Activated CD4-positive, alpha-beta T cell treated with anti-CD3 and anti-CD28 coated beads, Interleukin-2, Interleukin-6, amounts not matched to agents 100 ng/mL and 50 ng/mL, durations not matched to agents 16 hours and 8 hours (primary cell): ENCODE measurements around the gene PDLIM1.

Source experiments
- DNase-seq: peaks from one replicate; pipeline ENCODE4 v3.0.0-alpha.2; 2020

PDLIM1 gene

GRCh38 chr10:95287281-95287680 is 3.5 kb downstream of the PDLIM1 start:
- no peak for DNase-seq

DNA sequence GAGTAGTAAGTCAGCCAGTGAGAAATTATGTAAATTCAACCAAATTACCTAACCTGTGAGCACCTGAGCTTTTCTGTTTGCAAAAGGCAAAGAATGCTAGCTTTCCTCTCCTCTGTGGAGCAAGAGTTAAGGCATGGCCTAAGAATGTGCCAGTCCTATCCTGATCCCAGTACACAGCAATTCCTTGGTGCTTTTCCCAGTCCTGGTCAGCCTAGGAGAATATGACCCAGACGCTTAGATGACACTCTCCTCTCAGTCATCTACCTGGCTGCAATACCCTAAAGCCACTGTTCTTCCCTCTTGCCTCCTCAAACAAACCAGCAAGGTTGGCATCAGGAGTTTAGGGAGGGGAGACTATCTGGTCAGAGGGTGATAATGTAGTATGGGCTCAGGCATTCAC is 4.1 kb downstream of the PDLIM1 start:
- no peak for DNase-seq

DNA sequence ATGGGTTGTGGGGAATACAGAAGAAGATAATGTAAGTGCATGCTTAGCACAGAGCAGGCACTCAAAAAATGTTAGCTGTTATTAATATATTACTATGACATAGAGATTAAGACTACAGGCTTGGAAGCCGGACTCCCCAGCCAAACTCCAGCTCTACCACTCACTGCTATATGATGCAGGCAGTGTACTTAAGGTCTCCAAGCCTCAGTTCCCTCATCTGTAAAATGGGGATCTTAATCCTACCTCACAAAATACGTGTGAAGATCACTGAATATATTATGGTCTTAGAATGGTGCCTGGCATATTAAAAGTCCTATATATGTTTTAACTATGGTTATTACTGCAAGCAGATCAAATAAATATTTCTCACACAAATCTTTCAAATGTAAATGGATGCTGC is 5.2 kb downstream of the PDLIM1 start:
- DNase-seq = no peak

GRCh38 chr10:95284807-95285206 is 6.0 kb downstream of the PDLIM1 start:
- no peak for DNase-seq

DNA sequence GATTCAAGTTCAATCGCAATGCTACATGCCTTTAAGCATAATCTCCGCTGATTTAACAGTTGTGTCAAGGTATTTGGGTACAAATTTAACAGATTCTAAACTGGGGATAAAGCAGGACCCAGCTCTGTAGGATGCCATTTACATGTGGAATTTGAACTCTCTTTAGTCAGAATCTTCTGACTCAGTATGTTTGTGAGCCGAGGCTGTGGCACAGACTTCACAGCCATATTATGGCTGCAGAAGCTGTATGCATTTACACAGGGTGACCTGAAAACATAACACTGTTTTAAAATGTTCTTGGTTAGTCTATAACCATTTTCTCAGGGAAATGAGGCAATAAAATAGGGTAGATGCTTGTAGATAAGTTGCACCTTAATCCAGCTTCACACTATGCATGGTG is 8.7 kb downstream of the PDLIM1 start:
- DNase-seq = no peak

GRCh38 chr10:95281206-95281605 is 9.6 kb downstream of the PDLIM1 start:
- no peak for DNase-seq

DNA sequence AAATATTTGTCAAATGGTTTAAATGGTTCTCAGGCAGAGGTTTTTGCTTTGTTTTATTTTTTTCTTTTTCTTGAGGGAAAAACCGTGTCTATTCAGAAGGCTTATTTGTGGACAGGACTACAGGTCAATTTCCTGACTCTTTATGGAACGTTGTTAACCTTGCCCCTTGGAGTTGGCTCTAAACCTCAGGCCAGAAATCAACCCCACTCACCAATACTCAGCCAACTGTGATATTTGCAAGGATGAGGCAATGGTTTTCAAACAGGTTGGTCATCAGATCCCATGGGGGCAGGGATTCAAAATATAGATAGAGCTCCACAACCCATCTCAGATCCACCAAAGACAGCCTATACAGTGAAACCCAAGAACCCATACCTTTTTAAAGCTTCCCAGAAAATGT is 10.2 kb downstream of the PDLIM1 start:
- no peak for DNase-seq

GRCh38 chr10:95279042-95279820 is 11.6 kb downstream of the PDLIM1 start:
- DNase-seq = no peak

GRCh38 chr10:95278061-95278988 is 12.5 kb downstream of the PDLIM1 start:
- no peak for DNase-seq

DNA sequence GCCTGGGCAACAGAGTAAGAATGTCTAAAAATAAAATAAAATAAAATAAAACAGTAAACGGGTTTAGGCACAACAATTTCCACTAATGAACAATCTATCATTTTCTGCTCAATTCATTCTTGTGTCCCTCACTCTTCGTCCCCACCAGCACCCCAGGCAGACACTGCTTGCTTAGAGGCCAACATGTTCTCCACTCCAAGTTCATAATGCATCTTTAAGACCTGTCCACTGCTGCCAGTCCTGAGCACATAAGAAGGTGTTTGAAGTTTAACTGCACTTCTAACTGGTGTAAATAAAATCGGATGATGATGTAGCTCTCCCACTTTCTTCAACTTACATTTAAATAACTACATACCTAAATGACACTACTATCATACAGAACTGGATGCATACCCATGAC is 13.2 kb downstream of the PDLIM1 start:
- DNase-seq = no peak

DNA sequence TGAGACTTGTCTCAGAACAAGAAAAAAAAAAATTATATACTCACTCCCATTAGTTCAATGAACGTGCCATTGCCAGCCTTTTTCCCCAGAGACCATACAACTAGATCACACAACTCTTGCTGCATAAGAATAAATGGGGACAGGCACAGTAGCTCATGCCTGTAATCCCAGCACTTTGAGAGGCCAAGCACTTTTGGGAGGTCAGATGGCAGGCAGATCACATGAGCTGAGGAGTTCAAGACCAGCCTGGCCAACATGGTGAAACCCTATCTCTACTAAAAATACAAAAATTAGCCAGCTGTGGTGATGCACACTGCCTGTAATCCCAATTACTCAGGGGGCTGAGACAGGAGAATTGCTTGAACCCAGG is 13.6 kb downstream of the PDLIM1 start:
- no peak for DNase-seq

GRCh38 chr10:95276367-95277200 is 14.2 kb downstream of the PDLIM1 start:
- no peak for DNase-seq

GRCh38 chr10:95275726-95276366 is 15.0 kb downstream of the PDLIM1 start:
- DNase-seq = no peak

GRCh38 chr10:95273393-95274312 is 17.1 kb downstream of the PDLIM1 start:
- DNase-seq = no peak

DNA sequence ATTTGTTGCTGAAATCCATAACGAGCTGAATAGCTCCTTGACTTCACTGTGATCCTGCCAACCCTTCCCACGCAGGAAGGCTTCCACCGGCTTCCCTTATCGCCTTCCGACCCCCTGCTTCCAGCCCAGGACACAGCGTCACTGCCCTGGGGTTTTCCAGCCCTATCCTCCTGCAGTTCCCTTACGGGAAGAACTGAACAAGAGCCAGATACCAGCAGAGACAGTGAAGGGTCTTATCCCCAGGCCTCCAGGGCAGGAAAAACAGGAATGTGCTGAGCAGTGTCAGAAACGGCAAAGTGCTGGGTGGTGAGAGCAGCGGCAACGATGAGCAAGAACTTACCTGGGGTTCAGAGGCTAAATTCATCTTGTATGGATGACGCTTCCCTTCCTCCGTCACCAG is 22.4 kb downstream of the PDLIM1 start:
- no peak for DNase-seq

- DNase-seq = no peak
Observed at GRCh38 chr10:95267251-95267650, 23.6 kb downstream of the PDLIM1 start.

DNA sequence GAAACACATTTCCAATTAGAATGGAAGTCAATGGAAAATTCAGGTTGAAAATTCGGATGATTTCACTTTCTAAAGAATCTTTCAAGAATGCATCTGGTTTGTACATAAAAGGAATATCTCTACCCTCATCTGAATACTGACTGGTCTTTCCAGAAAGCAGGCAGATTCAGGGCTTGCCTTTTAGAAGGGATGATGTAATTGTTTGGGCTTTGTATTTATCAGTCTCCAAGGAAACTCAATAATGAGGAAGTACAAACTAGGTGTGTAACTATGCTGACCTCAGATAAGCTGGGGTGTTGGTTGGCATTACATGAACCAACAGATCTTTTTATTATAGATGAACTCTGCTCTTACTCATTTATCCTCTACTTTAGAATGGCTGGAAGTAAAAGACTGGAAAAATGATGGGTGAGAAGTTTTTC is 24.1 kb downstream of the PDLIM1 start:
- no peak for DNase-seq

- no peak for DNase-seq
Observed at GRCh38 chr10:95265572-95265971, 25.2 kb downstream of the PDLIM1 start.

- no peak for DNase-seq
Observed at GRCh38 chr10:95264227-95265051, 26.4 kb downstream of the PDLIM1 start.

DNA sequence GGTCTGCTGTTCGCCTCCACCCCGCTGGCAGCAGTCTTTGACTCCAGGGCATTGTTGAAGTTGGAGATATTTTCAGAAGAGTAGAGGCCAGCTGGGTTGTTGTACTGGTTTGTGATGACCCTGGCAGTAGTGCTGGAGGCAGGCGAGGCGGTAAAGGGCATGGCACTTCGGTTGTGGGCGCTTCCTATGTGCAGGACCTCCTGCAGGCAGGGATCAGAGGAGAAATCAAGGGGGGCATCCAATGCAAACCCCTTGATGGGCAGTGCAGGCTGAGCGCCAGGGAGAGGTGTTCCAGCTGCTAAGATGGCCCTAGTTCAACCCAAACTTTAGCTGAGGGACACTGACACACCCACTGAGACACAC is 27.0 kb downstream of the PDLIM1 start:
- no peak for DNase-seq
